Adrenal gland (tissue), 12 donors: ENCODE results near the gene ATP4B. TPM values are rescaled to one million over a fixed set of nuclear protein-coding genes. Genes with fewer than 3 reads are reported as not detected.

ENCODE experiments used
- DNase-seq, 7 donors: peaks; one replicate each; pipeline ENCODE4 v3.0.0-alpha.2; 2019 to 2020
- H3K27ac ChIP-seq, 5 donors: fragments of 200-600 bp; sonication (generic) in 4 of 5; 1 replicate in 3 of 5; 2 replicates in 2 of 5; pipeline versions ENCODE4 v1.5.1 to v1.8.0; 2016 to 2020; ENCODE audit warnings: mild to moderate bottlenecking in 1 of 5
- H3K27me3 ChIP-seq: fragments of 200-600 bp; 2 replicates; pipeline ENCODE4 v1.8.0; 2021
- H3K36me3 ChIP-seq, 2 donors: fragments of 200-600 bp; replicated peaks in 1 of 2; 1 replicate in 1 of 2; 2 replicates in 1 of 2; pipeline versions ENCODE4 v1.5.1 to v1.8.0; 2018 to 2022
- H3K4me1 ChIP-seq, 2 donors: fragments of 200-600 bp; replicated peaks in 1 of 2; 1 replicate in 1 of 2; 2 replicates in 1 of 2; pipeline versions ENCODE4 v1.5.1 to v1.8.0; 2018 to 2021
- H3K4me3 ChIP-seq, 4 donors: fragments of 200-600 bp; sonication (generic) in 3 of 4; one replicate each; pipeline ENCODE4 v1.5.1; 2016 to 2018
- H3K9me3 ChIP-seq, 3 donors: fragments of 200-600 bp; sonication (generic) in 1 of 3; replicated peaks in 1 of 3; 1 replicate in 2 of 3; 2 replicates in 1 of 3; pipeline versions ENCODE4 v1.5.1 to v1.8.0; 2016 to 2021
- POLR2A ChIP-seq, 2 donors: fragments of 450-650 bp; IDR thresholded peaks; one replicate each; pipeline ENCODE4 v1.6.1; 2017; ENCODE audit warnings: antibody characterized with exemption in 2 of 2, mild to moderate bottlenecking in 2 of 2, moderate library complexity in 1 of 2
- whole genome bisulfite sequencing, 4 donors: extraction: QIAGEN DNeasy Blood & Tissue Kit in 2 of 4; methylation state at CpG; one replicate each; pipeline versions ENCODE4 v1.1.5 to v1.1.7; 2013 to 2017; 5-methylcytosine and 5-hydroxymethylcytosine counted together
- intact Hi-C, 2 donors: fragments of 100-400 bp; cut with DNase I; formaldehyde crosslinking; loops; one replicate each; pipeline versions ENCODE4 v1.14.1 to v1.15.0; 2022 to 2023
- polyA plus RNA-seq, 3 donors: library from polyadenylated mRNA; stranded (reverse); fragments of 200-250 nt in 2 of 3; fragments of 350-450 nt in 1 of 3; fragmentation: Illumina TruSeq in 1 of 3; extraction: RNeasy Lipid Tissue Mini Kit (QIAGEN cat#74804) in 1 of 3; gene quantifications; one replicate each; pipeline ENCODE4 v1.2.3, GENCODE V29; 2013 to 2014
- total RNA-seq, 9 donors: library from RNA; depleted of rRNA in 4 of 9; stranded (reverse); fragments of >200 nt in 4 of 9; fragments of 120-200 nt in 1 of 9; fragmentation: NEBNext Ultra II Directional in 1 of 9; extraction: Animal tissue kit (Norgen Biotek cat#: 25700) in 1 of 9; gene quantifications; one replicate each; pipeline versions ENCODE4 v1.1.0 to v1.2.4, GENCODE V29; 2013 to 2023
- TF ChIP-seq, protein P1 (sequence below), 6 experiments: fragments of 450-650 bp in 4 of 6; fragments of 200-600 bp in 2 of 6; sonication (generic) in 1 of 6; IDR thresholded peaks; 1 replicate in 5 of 6; 2 replicates in 1 of 6; pipeline versions ENCODE4 v1.5.1 to v1.8.0; 2016 to 2021; ENCODE audit warnings: antibody characterized with exemption in 6 of 6, mild to moderate bottlenecking in 2 of 6, moderate library complexity in 1 of 6
- donor health status: healthy with polysubstance abuse.
- donor health status: Bipolar disorder and iron deficiency.
- donor health status: DM: yes; HTN: yes; CAD: no.
- donor health status: DM: no; HTN: no; CAD: no.
- donor health status: DM: no; HTN: no; CAD: no.
- donor health status: DM: yes; HTN: yes; CAD: no.

Gene ATP4B
- total and polyA plus RNA-seq, 12 donors = 0.17 TPM; not detected in 11

DNA sequence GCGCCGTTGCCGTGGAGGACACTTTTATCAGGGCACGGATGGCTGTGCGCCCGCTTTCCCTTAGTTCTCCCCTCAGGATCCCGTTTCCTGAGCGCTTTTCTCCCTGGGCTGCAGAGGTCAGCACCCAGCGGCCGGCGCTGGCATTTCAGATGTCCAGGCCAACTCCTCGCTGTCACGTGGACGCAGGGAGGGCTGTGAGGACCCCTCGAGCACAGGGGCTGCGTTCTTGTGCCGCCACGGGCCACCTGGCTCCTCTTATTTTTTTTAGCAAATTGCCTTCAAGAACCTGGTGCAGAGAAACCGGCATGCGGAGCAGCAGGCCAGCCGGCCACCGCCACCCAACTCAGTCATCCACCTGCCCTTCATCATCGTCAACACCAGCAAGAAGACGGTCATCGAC lies 22.3 kb downstream of the ATP4B start:
- intact Hi-C loops = no loop called here
- Histone ChIP-seq H3K27me3 (no peaks in the 10 kb centered on the region), H3K4me1 (no peaks in the 10 kb centered on the region), H3K27ac (no peak overlapping the region), H3K36me3 (peaks cover 0 to 65% of the 10 kb centered on the region in 2 donors), H3K4me3 (no peak overlapping the region), H3K9me3 (no peaks in the 10 kb centered on the region)
- WGBS, 4 donors = 94 to 98% (median 98%) methylated on average over 25 of the region's 25 CpGs
- no peak for TF ChIP-seq POLR2A (IDR thresholded peaks at IDR 0.05)
- TF ChIP-seq, protein P1, sequence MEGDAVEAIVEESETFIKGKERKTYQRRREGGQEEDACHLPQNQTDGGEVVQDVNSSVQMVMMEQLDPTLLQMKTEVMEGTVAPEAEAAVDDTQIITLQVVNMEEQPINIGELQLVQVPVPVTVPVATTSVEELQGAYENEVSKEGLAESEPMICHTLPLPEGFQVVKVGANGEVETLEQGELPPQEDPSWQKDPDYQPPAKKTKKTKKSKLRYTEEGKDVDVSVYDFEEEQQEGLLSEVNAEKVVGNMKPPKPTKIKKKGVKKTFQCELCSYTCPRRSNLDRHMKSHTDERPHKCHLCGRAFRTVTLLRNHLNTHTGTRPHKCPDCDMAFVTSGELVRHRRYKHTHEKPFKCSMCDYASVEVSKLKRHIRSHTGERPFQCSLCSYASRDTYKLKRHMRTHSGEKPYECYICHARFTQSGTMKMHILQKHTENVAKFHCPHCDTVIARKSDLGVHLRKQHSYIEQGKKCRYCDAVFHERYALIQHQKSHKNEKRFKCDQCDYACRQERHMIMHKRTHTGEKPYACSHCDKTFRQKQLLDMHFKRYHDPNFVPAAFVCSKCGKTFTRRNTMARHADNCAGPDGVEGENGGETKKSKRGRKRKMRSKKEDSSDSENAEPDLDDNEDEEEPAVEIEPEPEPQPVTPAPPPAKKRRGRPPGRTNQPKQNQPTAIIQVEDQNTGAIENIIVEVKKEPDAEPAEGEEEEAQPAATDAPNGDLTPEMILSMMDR (IDR thresholded peaks at IDR 0.05) = no peak
- no peak for DNase-seq

DNA sequence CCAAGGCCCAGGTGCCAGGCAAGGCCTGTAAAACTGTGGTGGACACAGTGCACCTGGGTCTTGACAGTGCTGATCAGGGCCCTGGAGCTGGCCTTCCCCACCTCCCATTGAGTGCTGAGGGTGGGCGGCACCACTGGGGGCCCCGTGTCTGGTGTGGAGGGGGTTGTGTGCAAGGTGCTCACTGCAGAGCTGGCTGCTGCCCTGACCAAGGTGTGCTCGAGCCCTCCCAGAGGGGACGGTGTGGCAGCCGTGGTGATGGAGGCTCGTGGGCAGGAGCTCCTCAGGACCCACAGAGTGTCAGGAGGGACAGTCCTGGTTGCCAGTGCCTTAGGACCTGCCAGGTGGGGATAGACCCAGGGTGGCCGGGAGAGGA lies 23.0 kb downstream of the ATP4B start:
- Histone ChIP-seq H3K4me1 (no peaks in the 10 kb centered on the region), H3K36me3 (peaks cover 0 to 65% of the 10 kb centered on the region in 2 donors), H3K9me3 (no peaks in the 10 kb centered on the region), H3K4me3 (no peak overlapping the region), H3K27me3 (no peaks in the 10 kb centered on the region), H3K27ac (no peak overlapping the region)
- TF ChIP-seq, protein P1 (IDR thresholded peaks at IDR 0.05) = no peak
- TF ChIP-seq POLR2A (IDR thresholded peaks at IDR 0.05) = no peak
- WGBS, 4 donors = 74 to 97% (median 95%) methylated on average over 4 to 7 of the region's 7 CpGs; no CpG with 5 or more reads in 1 of the 4 donors
- intact Hi-C loops = no loop called here
- DNase-seq = no peak

DNA sequence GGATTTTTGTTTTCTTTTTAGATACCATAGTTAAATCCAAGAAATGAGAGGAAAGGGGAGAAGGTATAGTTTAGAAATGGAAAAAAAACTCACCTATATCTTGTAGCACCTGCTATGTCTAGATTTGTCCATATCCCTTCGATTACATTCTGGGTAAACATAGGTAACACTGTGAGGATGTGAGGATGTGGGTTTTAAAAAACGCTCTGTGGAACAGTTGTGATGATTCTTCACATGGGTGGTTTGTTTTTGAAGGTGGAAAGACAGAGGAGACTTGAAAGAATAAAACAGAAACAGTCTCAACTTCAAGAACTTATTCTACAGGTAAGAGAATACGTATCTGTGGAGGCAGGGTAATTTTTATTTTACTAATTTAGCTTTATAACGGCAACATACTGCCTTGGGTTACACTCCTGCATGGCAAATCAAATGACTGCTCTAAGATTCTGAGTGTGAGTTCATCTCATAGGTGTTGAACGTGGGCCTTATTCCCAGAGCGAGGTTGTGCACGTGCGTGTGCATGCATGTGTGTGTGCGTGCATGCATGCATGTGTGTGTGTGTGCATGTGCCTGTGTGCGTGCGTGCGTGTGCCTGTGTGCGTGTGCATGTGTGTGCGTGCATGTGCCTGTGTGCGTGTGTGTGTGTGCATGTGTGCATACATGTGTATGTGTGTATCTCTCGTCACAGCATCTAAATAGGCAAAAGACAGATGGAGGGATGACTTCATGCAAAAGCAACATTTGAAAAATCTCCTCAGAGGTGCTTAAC lies 23.5 kb downstream of the ATP4B start:
- no peaks in the 10 kb centered on the region for H3K4me1 ChIP-seq
- no peak for DNase-seq
- 92 to 96% (median 95%) methylated on average over 16 of the region's 16 CpGs for WGBS, 4 donors
- no peak overlapping the region for H3K27ac ChIP-seq
- no peaks in the 10 kb centered on the region for H3K9me3 ChIP-seq
- no peak for TF ChIP-seq POLR2A (IDR thresholded peaks at IDR 0.05)
- TF ChIP-seq, protein P1 (IDR thresholded peaks at IDR 0.05) = no peak
- H3K27me3 ChIP-seq = no peaks in the 10 kb centered on the region
- intact Hi-C loops = no loop called here
- no peak overlapping the region for H3K4me3 ChIP-seq
- H3K36me3 ChIP-seq = peaks cover 0 to 65% of the 10 kb centered on the region in 2 donors

DNA sequence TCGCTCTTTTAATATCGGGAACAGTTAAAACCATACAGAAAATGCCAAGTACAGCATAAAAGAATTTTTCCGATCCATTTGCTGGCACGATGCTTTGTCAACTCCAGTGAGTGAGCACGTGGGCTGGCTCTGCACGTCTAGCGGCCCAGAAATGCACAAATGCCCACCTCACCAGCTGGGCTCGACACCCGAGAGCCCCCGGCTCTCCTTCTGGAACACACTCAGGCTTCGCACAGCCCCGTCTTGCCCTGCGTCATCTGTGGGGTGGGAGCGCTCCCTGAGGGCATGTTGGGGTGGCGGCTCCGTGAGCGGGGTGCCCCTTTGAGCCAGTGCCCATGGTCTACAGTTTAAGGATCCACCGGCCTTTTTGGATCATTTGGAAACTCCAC lies 24.5 kb downstream of the ATP4B start:
- peaks cover 0 to 65% of the 10 kb centered on the region in 2 donors for H3K36me3 ChIP-seq
- H3K4me3 ChIP-seq = no peak overlapping the region
- no peaks in the 10 kb centered on the region for H3K27me3 ChIP-seq
- 94 to 98% (median 97%) methylated on average over 18 of the region's 18 CpGs for WGBS, 4 donors
- intact Hi-C loops = no loop called here
- H3K4me1 ChIP-seq = no peaks in the 10 kb centered on the region
- H3K27ac ChIP-seq = no peak overlapping the region
- TF ChIP-seq POLR2A (IDR thresholded peaks at IDR 0.05) = no peak
- TF ChIP-seq, protein P1 (IDR thresholded peaks at IDR 0.05) = no peak
- no peaks in the 10 kb centered on the region for H3K9me3 ChIP-seq
- DNase-seq = no peak
